Measurements from ENCODE around the gene EMC6. TPM values are rescaled to one million over a fixed set of nuclear protein-coding genes. Genes with fewer than 3 reads are reported as not detected.

EMC6 gene
- 35.0 TPM for total RNA-seq

GRCh38 chr17:3668279-3669084 is at the start of gene EMC6, which contains the start of gene TAX1BP3:
TSS of gene EMC6 (plus strand) at chr17:3668812. CDS start at chr17:3669147, 335 bp downstream.
TSS of gene TAX1BP3 (minus strand) at chr17:3668578. CDS start at chr17:3668526, 52 bp downstream.
- peak; percentile 86 for ATAC-seq

GRCh38 chr17:3621146-3621720 is 47.4 kb upstream of the EMC6 start:
- no peak for ATAC-seq

- ATAC-seq: no peak
Measured at GRCh38 chr17:3622977-3623594, 45.5 kb upstream of the EMC6 start.

- no peak for ATAC-seq
Measured at GRCh38 chr17:3626831-3627768, 41.5 kb upstream of the EMC6 start.

DNA sequence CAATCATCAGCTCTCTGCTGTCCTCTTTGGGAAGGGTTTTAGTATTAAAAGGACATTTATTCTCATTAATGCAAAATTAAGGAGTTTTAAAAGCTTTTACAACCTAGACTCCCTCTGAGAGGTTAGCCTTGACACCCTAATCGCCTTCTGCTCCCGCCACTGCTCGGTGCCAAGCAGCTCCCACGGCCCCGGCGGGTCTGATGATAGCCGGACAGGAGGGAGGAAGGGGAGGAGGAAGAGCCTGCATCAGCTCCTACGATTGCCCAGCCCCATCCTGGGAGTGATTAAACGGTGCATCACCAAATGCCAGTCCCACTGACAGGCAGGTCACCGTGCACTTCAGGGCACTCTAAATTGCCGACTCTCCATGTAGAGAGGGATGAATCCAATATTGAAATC is 40.8 kb upstream of the EMC6 start:
- no peak for ATAC-seq

DNA sequence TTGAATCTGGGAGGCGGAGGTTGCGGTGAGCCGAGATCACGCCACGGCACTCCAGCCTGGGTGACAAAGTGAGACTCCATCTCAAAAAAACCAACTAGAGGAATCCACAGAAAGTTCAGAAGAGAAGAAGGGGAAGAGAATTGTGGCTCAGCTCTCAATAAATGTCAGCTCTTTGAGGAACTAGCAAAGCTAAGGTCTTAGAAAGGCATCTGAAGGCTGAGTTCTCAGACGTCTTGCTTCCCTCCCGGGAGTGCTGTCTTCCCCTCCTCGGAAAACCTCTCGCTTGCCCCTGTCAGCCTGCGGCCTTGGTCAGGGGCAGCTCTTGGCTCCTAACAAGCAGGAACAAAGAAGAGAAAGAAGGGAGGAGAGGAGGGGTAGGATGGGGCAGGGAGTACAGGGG is 37.8 kb upstream of the EMC6 start:
- ATAC-seq: no peak

DNA sequence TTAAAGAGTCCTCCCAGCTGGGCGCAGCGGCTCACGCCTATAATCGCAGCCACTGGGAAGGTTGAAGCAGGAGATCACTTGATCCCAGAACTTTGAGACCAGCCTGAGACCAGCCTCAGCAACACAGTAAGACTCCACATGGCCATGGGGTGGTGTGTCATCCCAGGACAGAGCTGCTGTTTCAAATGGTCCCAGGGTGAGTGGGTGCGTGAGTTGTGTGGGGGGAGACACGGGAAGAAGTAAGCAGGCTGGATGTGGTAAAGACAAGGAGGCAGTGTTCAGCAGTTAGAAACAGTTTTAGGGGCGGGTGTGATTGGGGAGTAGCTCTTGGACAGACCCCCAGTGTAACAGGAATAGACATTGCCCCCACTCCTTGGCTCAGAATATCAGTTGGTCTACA is 36.3 kb upstream of the EMC6 start:
- no peak for ATAC-seq

GRCh38 chr17:3635474-3636153 is 33.0 kb upstream of the EMC6 start:
- peak; percentile 34 for ATAC-seq

- ATAC-seq: peak; percentile 97
Measured at GRCh38 chr17:3636154-3636907, 32.3 kb upstream of the EMC6 start, which contains the start of the genes CTNS and SHPK. TSS of gene CTNS (plus strand) at chr17:3636760. CDS start at chr17:3640207, 3,447 bp downstream. TSS of gene SHPK (minus strand) at chr17:3636250. CDS start at chr17:3636219, 31 bp downstream.

- ATAC-seq: no peak
Measured at GRCh38 chr17:3636908-3637373, 31.7 kb upstream of the EMC6 start.

GRCh38 chr17:3639981-3640596 is 28.5 kb upstream of the EMC6 start:
- ATAC-seq: no peak

DNA sequence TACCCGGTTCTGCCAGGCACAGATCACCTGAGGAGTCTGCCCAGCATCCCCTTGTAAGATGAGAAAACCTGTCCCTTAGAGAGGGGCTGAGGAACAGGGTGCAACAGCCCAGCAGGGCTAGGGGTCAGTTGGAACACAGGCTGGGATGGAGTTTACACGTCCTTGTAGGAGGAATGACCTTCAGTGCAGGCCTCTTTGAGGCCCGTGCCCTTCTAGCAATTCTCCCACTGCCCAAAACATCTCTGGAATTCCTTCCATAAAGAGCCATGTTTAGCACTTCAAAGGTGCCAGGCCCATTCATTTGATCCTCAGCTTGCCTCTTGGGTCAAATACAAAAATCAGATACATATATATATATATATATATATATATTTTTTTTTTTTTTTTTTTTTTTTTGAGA is 27.6 kb upstream of the EMC6 start:
- ATAC-seq: no peak

- no peak for ATAC-seq
Measured at GRCh38 chr17:3641717-3642486, 26.7 kb upstream of the EMC6 start.

DNA sequence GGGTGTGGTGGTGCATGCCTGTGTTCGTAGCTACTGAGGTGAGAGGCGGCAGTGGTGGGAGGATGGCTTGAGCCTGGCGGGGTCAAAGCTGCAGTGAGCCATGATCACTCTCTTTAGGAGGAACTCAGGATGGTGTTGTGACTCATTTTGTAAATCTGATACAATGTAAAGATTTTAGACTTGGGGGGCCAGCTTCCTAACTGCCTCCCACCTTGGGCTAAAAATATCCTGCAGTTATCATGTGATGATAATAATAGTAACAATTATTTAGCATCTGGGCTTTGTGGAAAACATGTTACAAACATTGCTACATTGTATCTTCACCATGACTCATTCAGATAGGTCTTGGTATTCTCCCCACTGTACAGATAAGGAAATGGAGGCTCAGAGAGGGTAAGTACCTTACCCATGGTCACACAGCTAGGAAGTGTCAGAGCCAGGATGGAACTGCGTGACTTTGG is 24.7 kb upstream of the EMC6 start:
- no peak for ATAC-seq

GRCh38 chr17:3645310-3645709 is 23.3 kb upstream of the EMC6 start:
- no peak for ATAC-seq

DNA sequence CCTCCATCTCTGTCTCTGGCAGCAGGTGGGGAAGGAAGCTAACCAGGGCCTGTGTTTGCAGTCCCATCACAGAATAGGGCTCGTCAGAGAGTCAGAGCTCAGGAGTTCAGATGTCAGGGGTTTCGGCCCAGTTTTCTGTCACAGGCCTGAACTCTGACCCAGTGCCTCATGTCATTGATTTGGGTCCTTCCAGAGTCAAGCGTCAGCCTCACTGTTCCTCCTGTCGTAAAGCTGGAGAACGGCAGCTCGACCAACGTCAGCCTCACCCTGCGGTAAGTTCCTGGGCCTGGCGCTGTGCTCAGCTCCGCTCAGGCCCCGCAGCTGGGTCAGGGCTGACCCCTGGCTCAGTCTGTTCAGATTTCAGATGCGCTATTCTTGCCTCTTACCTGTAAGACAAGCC is 21.4 kb upstream of the EMC6 start:
- ATAC-seq: no peak

GRCh38 chr17:3647769-3648555 is 20.6 kb upstream of the EMC6 start:
- peak; percentile 80 for ATAC-seq

GRCh38 chr17:3655766-3656165 is 12.8 kb upstream of the EMC6 start:
- ATAC-seq: no peak

DNA sequence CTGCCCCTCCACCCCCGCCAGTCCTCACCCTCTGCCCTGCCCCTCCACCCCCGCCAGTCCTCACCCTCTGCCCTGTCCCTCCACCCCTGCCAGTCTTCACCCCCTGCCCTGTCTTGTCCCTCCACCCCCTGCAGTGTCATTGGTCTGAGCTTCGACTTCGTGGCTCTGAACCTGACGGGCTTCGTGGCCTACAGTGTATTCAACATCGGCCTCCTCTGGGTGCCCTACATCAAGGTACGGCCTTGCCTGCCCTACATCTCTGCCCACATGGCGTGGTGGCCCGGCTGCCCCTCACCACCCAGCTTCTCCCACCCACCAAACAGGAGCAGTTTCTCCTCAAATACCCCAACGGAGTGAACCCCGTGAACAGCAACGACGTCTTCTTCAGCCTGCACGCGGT is 12.3 kb upstream of the EMC6 start:
- ATAC-seq: no peak

Data from esophagus mucosa (tissue), 1 donor.